Measurements from ENCODE around the gene TTC7B. TPM values are rescaled to one million over a fixed set of nuclear protein-coding genes. Genes with fewer than 3 reads are reported as not detected.
A peak's percentile ranks its signal among the peaks of the same experiment; 100 is the strongest.
"Not testable (repeated sequence)": the region's sequence is repeated elsewhere in the genome, so short reads cannot be mapped to it uniquely, and the experiment has no call there.

The TTC7B gene
- total RNA-seq (1 to 10 TPM; 5.2 to 5.8 TPM), polyA plus RNA-seq (1.7 TPM)

- CTCF ChIA-PET, result interaction anchor here (1.6 kb wide), 1 partner anchor 9 kb away, joined by 3 read pairs; no protein-coding TSS in a partner anchor
- Histone ChIP-seq H3K4me3 (ENCODE audit: low read length) (no peak within 1 kb of the TSS), H3K36me3 (ENCODE audit: insufficient read depth, low read length) (no peaks in the 10 kb centered on the region), H3K9me3 (ENCODE audit: low read length) (no peaks in the 10 kb centered on the region), H3K4me1 (ENCODE audit: insufficient read depth, low read length) (peaks cover 7% of the 10 kb centered on the region), H3K27me3 (ENCODE audit: insufficient read depth, low read length, poor library complexity, severe bottlenecking) (no peaks in the 10 kb centered on the region), H3K27ac (ENCODE audit: low read depth, low read length) (no peak within 1 kb of the TSS)
- DNase-seq, result peak in 2 of 5 donors; percentile 12 to 25
- H3K27me3 Mint-ChIP-seq, result peaks cover 0 to 3% of the 10 kb centered on the region in 2 donors
- no peaks in the 10 kb centered on the region for H3K9me3 Mint-ChIP-seq
- peaks cover 12 to 16% (median 15%) of the 10 kb centered on the region in 3 donors for H3K4me1 Mint-ChIP-seq
- POLR2A ChIA-PET, result no interaction called here
- H3K27ac Mint-ChIP-seq, result peak within 1 kb of the TSS in 7 of 8 donors; percentile 5 to 85 (median 37)
- no peaks in the 10 kb centered on the region for H3K36me3 Mint-ChIP-seq
- H3K4me3 Mint-ChIP-seq, result peak within 1 kb of the TSS; percentile 61 to 90 (median 85)
These were observed at the start of gene TTC7B for GRCh38 chr14:90815822-90816662. TTC7B (minus strand) TSS chr14:90816430; CDS start chr14:90816295, 135 bp downstream.

GRCh38 chr14:90864741-90865140 lies 48.5 kb upstream of the TTC7B start:
- H3K27me3 ChIP-seq (ENCODE audit: insufficient read depth, low read length, poor library complexity, severe bottlenecking), result no peaks in the 10 kb centered on the region
- H3K4me3 ChIP-seq (ENCODE audit: low read length), result no peak overlapping the region
- Mint-ChIP-seq H3K27me3 (no peaks in the 10 kb centered on the region), H3K4me1 (no peaks in the 10 kb centered on the region), H3K27ac (no peak overlapping the region), H3K4me3 (no peak overlapping the region), H3K9me3 (no peaks in the 10 kb centered on the region), H3K36me3 (peaks cover 5 to 15% (median 8%) of the 10 kb centered on the region in 3 donors)
- ChIA-PET CTCF (no interaction called here), POLR2A (no interaction called here)
- H3K36me3 ChIP-seq (ENCODE audit: insufficient read depth, low read length), result no peaks in the 10 kb centered on the region
- no peak overlapping the region for H3K27ac ChIP-seq (ENCODE audit: low read depth, low read length)
- H3K4me1 ChIP-seq (ENCODE audit: insufficient read depth, low read length), result no peaks in the 10 kb centered on the region
- no peaks in the 10 kb centered on the region for H3K9me3 ChIP-seq (ENCODE audit: low read length)
- DNase-seq, result no peak

- no peak for DNase-seq
- H3K4me3 ChIP-seq (ENCODE audit: low read length), result no peak overlapping the region
- no peak overlapping the region for H3K27ac Mint-ChIP-seq
- H3K36me3 ChIP-seq (ENCODE audit: insufficient read depth, low read length), result no peaks in the 10 kb centered on the region
- ChIA-PET CTCF (no interaction called here), POLR2A (no interaction called here)
- H3K36me3 Mint-ChIP-seq, result peaks cover 5 to 17% (median 8%) of the 10 kb centered on the region in 3 donors
- H3K4me1 Mint-ChIP-seq, result no peaks in the 10 kb centered on the region
- no peaks in the 10 kb centered on the region for H3K27me3 Mint-ChIP-seq
- H3K9me3 Mint-ChIP-seq, result no peaks in the 10 kb centered on the region
- no peak overlapping the region for H3K27ac ChIP-seq (ENCODE audit: low read depth, low read length)
- H3K4me1 ChIP-seq (ENCODE audit: insufficient read depth, low read length), result no peaks in the 10 kb centered on the region
- no peaks in the 10 kb centered on the region for H3K27me3 ChIP-seq (ENCODE audit: insufficient read depth, low read length, poor library complexity, severe bottlenecking)
- H3K4me3 Mint-ChIP-seq, result no peak overlapping the region
- H3K9me3 ChIP-seq (ENCODE audit: low read length), result no peaks in the 10 kb centered on the region
These were observed 42.3 kb upstream of the TTC7B start for GRCh38 chr14:90858511-90858910.

- H3K4me1 Mint-ChIP-seq, result no peaks in the 10 kb centered on the region
- no peak overlapping the region for H3K27ac Mint-ChIP-seq
- H3K9me3 Mint-ChIP-seq, result no peaks in the 10 kb centered on the region
- Histone ChIP-seq H3K27ac (ENCODE audit: low read depth, low read length) (no peak overlapping the region), H3K4me3 (ENCODE audit: low read length) (no peak overlapping the region), H3K27me3 (ENCODE audit: insufficient read depth, low read length, poor library complexity, severe bottlenecking) (no peaks in the 10 kb centered on the region), H3K4me1 (ENCODE audit: insufficient read depth, low read length) (no peaks in the 10 kb centered on the region), H3K9me3 (ENCODE audit: low read length) (no peaks in the 10 kb centered on the region), H3K36me3 (ENCODE audit: insufficient read depth, low read length) (no peaks in the 10 kb centered on the region)
- H3K27me3 Mint-ChIP-seq, result no peaks in the 10 kb centered on the region
- POLR2A ChIA-PET, result no interaction called here
- CTCF ChIA-PET, result interaction anchor here (1.2 kb wide), 1 partner anchor 9 kb away, joined by 3 read pairs; no protein-coding TSS in a partner anchor
- DNase-seq, result no peak
- H3K4me3 Mint-ChIP-seq, result no peak overlapping the region
- peaks cover 5 to 17% (median 8%) of the 10 kb centered on the region in 3 donors for H3K36me3 Mint-ChIP-seq
These were observed 41.6 kb upstream of the TTC7B start for GRCh38 chr14:90857866-90858265.

- H3K36me3 Mint-ChIP-seq, result peaks cover 3 to 14% (median 5%) of the 10 kb centered on the region in 3 donors
- H3K27me3 ChIP-seq (ENCODE audit: insufficient read depth, low read length, poor library complexity, severe bottlenecking); POLR2A ChIA-PET; H3K4me1 Mint-ChIP-seq; H3K9me3 Mint-ChIP-seq; H3K36me3 ChIP-seq (ENCODE audit: insufficient read depth, low read length); H3K4me3 Mint-ChIP-seq; H3K4me1 ChIP-seq (ENCODE audit: insufficient read depth, low read length); H3K9me3 ChIP-seq (ENCODE audit: low read length); H3K27me3 Mint-ChIP-seq; H3K27ac Mint-ChIP-seq; CTCF ChIA-PET; DNase-seq; H3K27ac ChIP-seq (ENCODE audit: low read depth, low read length); H3K4me3 ChIP-seq (ENCODE audit: low read length): not testable (repeated sequence)
These were observed 39.9 kb upstream of the TTC7B start for GRCh38 chr14:90856115-90856514.

- H3K9me3 ChIP-seq (ENCODE audit: low read length), result no peaks in the 10 kb centered on the region
- H3K4me3 ChIP-seq (ENCODE audit: low read length), result no peak overlapping the region
- no peak for DNase-seq
- no peaks in the 10 kb centered on the region for H3K36me3 ChIP-seq (ENCODE audit: insufficient read depth, low read length)
- no peak overlapping the region for H3K27ac ChIP-seq (ENCODE audit: low read depth, low read length)
- no peaks in the 10 kb centered on the region for H3K27me3 Mint-ChIP-seq
- no peaks in the 10 kb centered on the region for H3K27me3 ChIP-seq (ENCODE audit: insufficient read depth, low read length, poor library complexity, severe bottlenecking)
- H3K4me1 Mint-ChIP-seq, result no peaks in the 10 kb centered on the region
- peaks cover 3 to 12% (median 4%) of the 10 kb centered on the region in 3 donors for H3K36me3 Mint-ChIP-seq
- CTCF ChIA-PET, result no interaction called here
- no peaks in the 10 kb centered on the region for H3K9me3 Mint-ChIP-seq
- POLR2A ChIA-PET, result no interaction called here
- no peak overlapping the region for H3K4me3 Mint-ChIP-seq
- no peak overlapping the region for H3K27ac Mint-ChIP-seq
- H3K4me1 ChIP-seq (ENCODE audit: insufficient read depth, low read length), result no peaks in the 10 kb centered on the region
These were observed 36.9 kb upstream of the TTC7B start for GRCh38 chr14:90853116-90853515.

- Mint-ChIP-seq H3K27me3 (no peaks in the 10 kb centered on the region), H3K4me3 (no peak overlapping the region), H3K9me3 (no peaks in the 10 kb centered on the region), H3K27ac (peak overlapping the region in 1 of 8 donors; percentile 92), H3K36me3 (peaks cover 3 to 6% (median 4%) of the 10 kb centered on the region in 3 donors), H3K4me1 (no peaks in the 10 kb centered on the region)
- Histone ChIP-seq H3K27me3 (ENCODE audit: insufficient read depth, low read length, poor library complexity, severe bottlenecking) (no peaks in the 10 kb centered on the region), H3K27ac (ENCODE audit: low read depth, low read length) (no peak overlapping the region), H3K9me3 (ENCODE audit: low read length) (no peaks in the 10 kb centered on the region), H3K4me3 (ENCODE audit: low read length) (no peak overlapping the region), H3K36me3 (ENCODE audit: insufficient read depth, low read length) (no peaks in the 10 kb centered on the region), H3K4me1 (ENCODE audit: insufficient read depth, low read length) (no peaks in the 10 kb centered on the region)
- POLR2A ChIA-PET, result no interaction called here
- CTCF ChIA-PET, result no interaction called here
- no peak for DNase-seq
These were observed 35.3 kb upstream of the TTC7B start for GRCh38 chr14:90851327-90852036.

- Histone ChIP-seq H3K9me3 (ENCODE audit: low read length) (no peaks in the 10 kb centered on the region), H3K27ac (ENCODE audit: low read depth, low read length) (no peak overlapping the region), H3K36me3 (ENCODE audit: insufficient read depth, low read length) (no peaks in the 10 kb centered on the region), H3K27me3 (ENCODE audit: insufficient read depth, low read length, poor library complexity, severe bottlenecking) (no peaks in the 10 kb centered on the region), H3K4me3 (ENCODE audit: low read length) (no peak overlapping the region), H3K4me1 (ENCODE audit: insufficient read depth, low read length) (no peaks in the 10 kb centered on the region)
- POLR2A ChIA-PET, result no interaction called here
- no peak overlapping the region for H3K4me3 Mint-ChIP-seq
- H3K27me3 Mint-ChIP-seq, result no peaks in the 10 kb centered on the region
- H3K27ac Mint-ChIP-seq, result no peak overlapping the region
- no peaks in the 10 kb centered on the region for H3K4me1 Mint-ChIP-seq
- H3K36me3 Mint-ChIP-seq, result peaks cover 3 to 9% (median 4%) of the 10 kb centered on the region in 3 donors
- DNase-seq, result no peak
- H3K9me3 Mint-ChIP-seq, result no peaks in the 10 kb centered on the region
- CTCF ChIA-PET, result no interaction called here
These were observed 34.3 kb upstream of the TTC7B start for GRCh38 chr14:90850487-90850886.
